Liver (tissue), 9 donors: ENCODE measurements around the gene ANKRD44. TPM values are rescaled to one million over a fixed set of nuclear protein-coding genes. Genes with fewer than 3 reads are reported as not detected.

ENCODE experiments used
- DNase-seq: peaks from one replicate; pipeline ENCODE4 v3.0.0-alpha.2; 2017; ENCODE audit warnings: low spot score
- H3K27ac ChIP-seq, 2 donors: one replicate each; pipeline ENCODE4 v1.7.0; 2013; ENCODE audit warnings: inconsistent platforms in 2 of 2, low read length in 2 of 2, control low read depth in 1 of 2, low read depth in 1 of 2, mild to moderate bottlenecking in 1 of 2
- H3K27me3 ChIP-seq, 4 donors: one replicate each; pipeline versions ENCODE4 v1.6.1 to v1.7.0; 2013; ENCODE audit warnings: low read length in 3 of 4, inconsistent platforms in 1 of 4, mild to moderate bottlenecking in 1 of 4, moderate library complexity in 1 of 4; ENCODE audit not compliant: control insufficient read depth in 4 of 4, insufficient read depth in 4 of 4
- H3K36me3 ChIP-seq, 4 donors: one replicate each; pipeline versions ENCODE4 v1.6.1 to v1.7.0; 2013; ENCODE audit warnings: low read length in 3 of 4, mild to moderate bottlenecking in 3 of 4, low read depth in 1 of 4, moderate library complexity in 1 of 4; ENCODE audit not compliant: control insufficient read depth in 4 of 4, insufficient read depth in 3 of 4
- H3K4me1 ChIP-seq, 4 donors: one replicate each; pipeline versions ENCODE4 v1.6.1 to v1.7.0; 2013; ENCODE audit warnings: low read length in 3 of 4, mild to moderate bottlenecking in 3 of 4, moderate library complexity in 1 of 4; ENCODE audit not compliant: control insufficient read depth in 4 of 4, insufficient read depth in 4 of 4
- H3K4me3 ChIP-seq, 3 donors: one replicate each; pipeline versions ENCODE4 v1.6.1 to v1.7.0; 2013; ENCODE audit warnings: low read length in 3 of 3, control low read depth in 1 of 3, low read depth in 1 of 3, mild to moderate bottlenecking in 1 of 3
- H3K9ac ChIP-seq, 2 donors: one replicate each; pipeline ENCODE4 v1.7.0; 2013; ENCODE audit warnings: low read length in 2 of 2, mild to moderate bottlenecking in 2 of 2, moderate library complexity in 2 of 2, control low read depth in 1 of 2, low read depth in 1 of 2
- H3K9me3 ChIP-seq, 4 donors: one replicate each; pipeline versions ENCODE4 v1.6.1 to v1.7.0; 2013; ENCODE audit warnings: low read length in 3 of 4; ENCODE audit not compliant: control insufficient read depth in 4 of 4
- ATF3 ChIP-seq: IDR thresholded peaks from 2 replicates; pipeline ENCODE4 v1.6.1; 2016; ENCODE audit warnings: antibody characterized with exemption
- CTCF ChIP-seq: fragments of 150-350 bp; IDR thresholded peaks from 2 replicates; pipeline ENCODE4 v1.5.1; 2017; ENCODE audit warnings: improper control_type of control experiment, low read depth, low read length; ENCODE audit not compliant: missing input control
- EGR1 ChIP-seq, 2 donors: IDR thresholded peaks; 2 replicates each; pipeline ENCODE4 v1.6.1; 2016 to 2018; ENCODE audit warnings: antibody characterized with exemption in 2 of 2, low read depth in 2 of 2
- FOXA1 ChIP-seq: IDR thresholded peaks from 2 replicates; pipeline ENCODE4 v1.6.1; 2016; ENCODE audit warnings: antibody characterized with exemption
- FOXA2 ChIP-seq: IDR thresholded peaks from 2 replicates; pipeline ENCODE4 v1.6.1; 2016; ENCODE audit warnings: antibody characterized with exemption
- GABPA ChIP-seq, 2 donors: IDR thresholded peaks in 1 of 2; conservative IDR thresholded peaks in 1 of 2; 2 replicates each; pipeline ENCODE4 v1.6.1; 2016; ENCODE audit warnings: antibody characterized with exemption in 2 of 2, mild to moderate bottlenecking in 1 of 2, moderate library complexity in 1 of 2
- HNF4A ChIP-seq, 2 donors: conservative IDR thresholded peaks; 2 replicates each; pipeline ENCODE4 v1.6.1; 2016; ENCODE audit warnings: antibody characterized with exemption in 2 of 2, mild to moderate bottlenecking in 2 of 2
- HNF4G ChIP-seq: IDR thresholded peaks from 2 replicates; pipeline ENCODE4 v1.6.1; 2016; ENCODE audit warnings: antibody characterized with exemption
- JUND ChIP-seq, 2 donors: IDR thresholded peaks; 2 replicates each; pipeline ENCODE4 v1.6.1; 2016; ENCODE audit warnings: antibody characterized with exemption in 2 of 2
- MAX ChIP-seq: IDR thresholded peaks from 2 replicates; pipeline ENCODE4 v1.6.1; 2016; ENCODE audit warnings: antibody characterized with exemption
- NR2F2 ChIP-seq: IDR thresholded peaks from 2 replicates; pipeline ENCODE4 v1.6.1; 2016; ENCODE audit warnings: antibody characterized with exemption
- RAD21 ChIP-seq, 2 donors: IDR thresholded peaks; 2 replicates each; pipeline ENCODE4 v1.6.1; 2016; ENCODE audit warnings: antibody characterized with exemption in 2 of 2, mild to moderate bottlenecking in 2 of 2
- REST ChIP-seq: IDR thresholded peaks from 2 replicates; pipeline ENCODE4 v1.6.1; 2016; ENCODE audit warnings: antibody characterized with exemption, mild to moderate bottlenecking
- RXRA ChIP-seq, 2 donors: IDR thresholded peaks; 2 replicates each; pipeline ENCODE4 v1.6.1; 2017 to 2018; ENCODE audit warnings: antibody characterized with exemption in 2 of 2, mild to moderate bottlenecking in 1 of 2
- SP1 ChIP-seq: IDR thresholded peaks from 2 replicates; pipeline ENCODE4 v1.6.1; 2018; ENCODE audit warnings: antibody characterized with exemption, mild to moderate bottlenecking
- TAF1 ChIP-seq: conservative IDR thresholded peaks from 2 replicates; pipeline ENCODE4 v1.6.1; 2016; ENCODE audit warnings: antibody characterized with exemption, mild to moderate bottlenecking
- YY1 ChIP-seq: IDR thresholded peaks from 2 replicates; pipeline ENCODE4 v1.6.1; 2016; ENCODE audit warnings: antibody characterized with exemption, mild to moderate bottlenecking
- ZBTB33 ChIP-seq: IDR thresholded peaks from 2 replicates; pipeline ENCODE4 v1.6.1; 2016; ENCODE audit warnings: antibody characterized with exemption
- WGBS: extraction: QIAGEN DNeasy Blood & Tissue Kit; methylation state at CpG from one replicate; pipeline ENCODE4 v1.1.7; 2013; 5-methylcytosine and 5-hydroxymethylcytosine counted together
- polyA plus RNA-seq, 2 donors: library from polyadenylated mRNA; stranded (reverse) in 1 of 2; unstranded in 1 of 2; fragments of 200-250 nt in 1 of 2; fragments of >200 nt in 1 of 2; fragmentation: Nextera tagmentation in 1 of 2; extraction: Ambion mirVana in 1 of 2; gene quantifications; one replicate each; pipeline versions ENCODE4 v1.2.1 to v1.2.3, GENCODE V29; 2013 to 2015
- total RNA-seq, 2 donors: library from RNA; depleted of rRNA; stranded (reverse); fragments of >200 nt; gene quantifications; one replicate each; pipeline ENCODE4 v1.2.3, GENCODE V29; 2014
- donor health status: healthy.
- donor health status: healthy.
- donor health status: healthy.
- donor health status: healthy.
- donor health status: healthy.

Gene ANKRD44
- total and polyA plus RNA-seq, 4 donors: 3.8 to 18.2 (median 6.8) TPM

- H3K9ac ChIP-seq: no peak overlapping the region
- TF ChIP-seq JUND (IDR thresholded peaks at IDR 0.05): no peak
- no peak for TF ChIP-seq FOXA1
- TF ChIP-seq REST: no peak
- TF ChIP-seq EGR1 (IDR thresholded peaks at IDR 0.05; ENCODE audit: low read depth in 2 of 2): no peak
- TF ChIP-seq SP1: no peak
- no peak for TF ChIP-seq FOXA2
- TF ChIP-seq GABPA (IDR thresholded peaks at IDR 0.05 in 1 of 2, conservative IDR thresholded peaks at IDR 0.05 in 1 of 2): no peak
- no peak for TF ChIP-seq RAD21 (IDR thresholded peaks at IDR 0.05)
- no peak for TF ChIP-seq CTCF
- TF ChIP-seq RXRA (IDR thresholded peaks at IDR 0.05): no peak
- no peak for TF ChIP-seq TAF1
- TF ChIP-seq ATF3: no peak
- TF ChIP-seq NR2F2: no peak
- no peak for TF ChIP-seq MAX
- TF ChIP-seq HNF4A (conservative IDR thresholded peaks at IDR 0.05): no peak
- no peak for TF ChIP-seq HNF4G
- no peak for TF ChIP-seq YY1
- no peak for TF ChIP-seq ZBTB33
- H3K36me3 ChIP-seq: no peaks in the 10 kb centered on the region
- no peak overlapping the region for H3K27ac ChIP-seq
- H3K4me1 ChIP-seq: no peaks in the 10 kb centered on the region
- no peak overlapping the region for H3K4me3 ChIP-seq
- no peaks in the 10 kb centered on the region for H3K27me3 ChIP-seq
- 96% methylated on average over 1 of the region's 1 CpG for whole genome bisulfite sequencing
- no peaks in the 10 kb centered on the region for H3K9me3 ChIP-seq
- no peak for DNase-seq
Measured at GRCh38 chr2:197148401-197148800, 162.2 kb downstream of the ANKRD44 start.

GRCh38 chr2:197147942-197148341, 162.6 kb downstream of the ANKRD44 start:
- H3K27ac ChIP-seq: no peak overlapping the region
- no peak overlapping the region for H3K9ac ChIP-seq
- H3K4me3 ChIP-seq: no peak overlapping the region
- H3K27me3 ChIP-seq: no peaks in the 10 kb centered on the region
- no peaks in the 10 kb centered on the region for H3K36me3 ChIP-seq
- TF ChIP-seq RAD21 (IDR thresholded peaks at IDR 0.05) (no peak), MAX (no peak), CTCF (no peak), HNF4A (conservative IDR thresholded peaks at IDR 0.05) (no peak), TAF1 (no peak), SP1 (no peak), FOXA1 (no peak)
- 90% methylated on average over 4 of the region's 4 CpGs for WGBS
- no peaks in the 10 kb centered on the region for H3K9me3 ChIP-seq
- H3K4me1 ChIP-seq: no peaks in the 10 kb centered on the region
- no peak for DNase-seq
